Activated CD4-positive, alpha-beta T cell treated with anti-CD3 and anti-CD28 coated beads for 1 hour (primary cell): ENCODE data around the gene ITGA5.

Experiments
- DNase-seq: peaks from one replicate; pipeline ENCODE4 v3.0.0-alpha.2; 2020

ITGA5 gene

DNA sequence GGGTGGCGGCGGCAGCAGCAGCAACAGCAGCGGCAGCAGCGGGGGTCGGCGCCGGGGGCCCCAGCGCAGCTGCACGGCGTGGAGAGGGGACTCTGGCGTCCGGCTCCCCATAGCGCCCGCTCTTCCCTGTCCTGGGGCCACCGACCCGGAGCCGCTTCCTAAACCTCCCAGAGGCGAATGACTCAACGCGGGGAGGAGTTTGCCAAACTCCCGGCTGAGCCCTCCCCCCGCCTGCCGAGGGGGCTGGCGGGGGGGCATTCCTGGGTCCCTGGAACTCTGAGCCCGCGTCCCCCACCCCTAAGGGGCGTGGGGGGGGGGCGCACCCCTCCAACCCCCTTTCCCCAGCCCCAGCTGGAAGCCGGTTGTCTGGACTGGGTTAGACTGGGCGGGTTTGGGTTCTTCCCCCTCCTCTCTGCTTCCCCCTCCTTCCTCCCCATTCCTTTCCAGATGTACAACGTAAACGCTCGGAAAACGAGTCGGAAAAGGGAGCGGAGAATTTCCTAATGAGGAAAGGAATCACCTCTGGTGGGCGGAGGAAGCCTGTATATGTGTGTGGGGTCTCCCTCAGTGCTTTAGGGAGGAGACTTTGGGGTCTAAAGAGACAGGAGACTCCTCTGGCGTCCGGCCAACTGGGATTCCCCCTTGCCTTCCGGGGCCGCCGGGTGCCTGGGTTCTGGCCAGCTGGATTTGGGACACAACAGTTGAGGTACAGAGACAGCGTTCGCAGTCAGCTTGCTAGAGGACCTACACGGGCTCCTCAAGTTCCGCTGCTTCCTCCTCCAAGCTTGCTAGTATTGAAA is at the start of gene ITGA5:
Gene ITGA5, minus strand, starts transcription at position 179 of the 800 bp plus-strand sequence. Its CDS starts 68 bp downstream, at position 111.
- DNase-seq = no peak

DNA sequence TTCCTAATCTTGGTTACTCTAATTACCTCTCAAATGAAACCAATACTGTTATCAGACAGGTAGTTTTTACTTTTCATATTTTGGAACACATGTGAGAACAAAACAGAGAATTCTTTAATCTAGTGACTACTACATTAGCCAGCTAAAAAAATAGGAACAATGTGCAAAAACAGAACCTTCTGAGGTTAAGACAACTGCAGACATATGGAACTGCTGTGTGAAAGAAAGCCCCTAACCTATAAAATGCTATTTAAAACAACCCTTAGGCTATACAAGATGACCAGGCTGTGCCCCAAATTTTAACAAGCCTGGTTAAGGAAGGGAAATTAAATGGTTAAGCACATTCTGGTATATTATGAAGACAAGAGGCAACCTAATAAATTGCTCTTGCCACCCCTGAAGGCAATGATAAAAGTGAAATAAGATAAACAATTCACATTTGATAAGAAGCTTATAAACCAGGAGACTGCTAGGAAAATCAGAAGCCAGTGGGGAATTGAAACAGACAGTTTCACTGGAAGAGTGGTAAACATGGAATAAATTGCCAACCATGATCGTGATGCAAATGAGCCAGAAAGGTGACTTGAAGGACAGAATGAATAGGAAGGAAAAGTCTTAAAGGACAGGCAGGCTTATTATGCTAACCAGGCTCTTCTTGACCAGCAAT is 46.9 kb upstream of the ITGA5 start:
- no peak for DNase-seq

DNA sequence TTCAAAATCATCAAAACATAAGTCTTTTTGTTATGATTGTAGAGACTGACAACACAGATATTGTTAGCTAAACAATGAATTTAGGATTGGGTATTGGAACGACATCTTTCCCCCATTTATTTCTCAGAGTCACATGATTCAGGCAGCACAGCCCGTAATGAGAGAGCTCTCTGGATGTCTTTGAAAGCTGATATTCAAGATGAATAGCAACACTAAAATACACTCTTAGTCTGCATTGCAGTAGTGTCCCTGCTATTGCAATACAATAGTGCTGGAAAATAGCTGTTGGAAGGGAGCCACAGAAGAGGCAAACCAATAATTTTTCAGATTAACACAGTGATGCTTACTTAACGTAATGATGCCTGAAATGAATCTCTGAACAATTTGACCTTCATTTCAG is 44.4 kb upstream of the ITGA5 start:
- DNase-seq = no peak

DNA sequence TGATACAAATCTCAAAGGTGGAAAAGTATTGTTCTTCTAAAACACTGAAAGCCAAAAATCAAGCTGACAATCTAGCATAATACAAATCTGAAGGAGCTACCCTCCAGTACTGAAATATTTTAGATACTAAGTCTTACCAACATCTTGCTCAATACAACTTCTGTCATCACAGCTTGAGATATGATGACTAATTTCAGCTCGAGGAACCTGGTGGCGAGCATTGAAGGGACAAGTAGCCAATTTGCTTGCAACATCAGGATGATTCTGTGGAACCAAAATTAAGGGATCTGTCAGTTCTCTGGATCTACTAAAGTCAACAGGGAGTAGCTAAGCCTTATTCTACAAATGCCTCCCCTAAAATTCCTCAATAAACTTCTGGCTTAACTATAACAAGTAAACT is 44.0 kb upstream of the ITGA5 start:
- no peak for DNase-seq

DNA sequence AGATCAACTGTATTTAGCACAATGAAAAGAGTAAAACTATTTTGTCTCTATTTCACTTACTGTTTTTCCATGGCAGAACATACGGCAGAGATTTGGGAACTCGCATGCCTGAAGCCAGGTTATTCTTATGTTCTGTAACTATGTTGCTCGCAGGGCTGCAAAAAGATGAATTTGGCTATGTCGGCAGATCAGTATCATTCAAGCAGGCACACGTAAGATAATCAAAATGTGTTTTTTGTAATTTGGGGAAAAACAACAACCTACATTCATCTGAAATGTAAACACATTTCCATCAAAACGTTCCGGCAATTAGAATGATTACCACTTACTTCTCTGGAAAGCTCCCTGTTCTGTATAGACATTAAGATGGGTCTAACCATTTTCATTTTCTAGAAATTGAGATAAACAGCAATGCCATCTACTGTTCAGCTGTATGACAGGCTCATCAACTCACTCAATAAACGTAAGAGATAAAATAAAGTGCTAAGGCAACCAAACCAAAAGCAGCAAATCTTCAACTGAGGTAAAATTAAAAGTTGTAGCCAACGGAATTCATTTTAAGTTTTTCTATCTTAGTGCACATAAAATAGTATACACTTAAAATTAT is 41.4 kb upstream of the ITGA5 start:
- DNase-seq = no peak

DNA sequence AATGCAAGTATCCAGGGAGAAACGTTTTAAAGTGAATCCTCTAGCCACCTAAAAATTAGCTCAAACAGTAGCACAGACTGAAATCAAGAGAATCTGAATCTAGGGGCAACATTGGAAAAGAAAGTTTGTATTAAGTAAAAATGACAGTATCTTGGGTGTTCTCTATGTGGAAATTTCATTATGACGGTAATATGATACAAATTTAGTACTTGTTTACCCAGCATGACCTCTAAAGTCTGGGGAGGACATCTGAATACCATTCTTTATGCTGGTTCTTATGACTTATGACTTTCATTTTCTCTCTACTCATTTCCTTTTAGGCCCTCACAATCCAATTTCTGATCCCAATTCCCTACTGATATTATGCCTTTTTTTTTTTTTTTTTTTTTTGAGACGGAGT is 40.3 kb upstream of the ITGA5 start:
- no peak for DNase-seq

DNA sequence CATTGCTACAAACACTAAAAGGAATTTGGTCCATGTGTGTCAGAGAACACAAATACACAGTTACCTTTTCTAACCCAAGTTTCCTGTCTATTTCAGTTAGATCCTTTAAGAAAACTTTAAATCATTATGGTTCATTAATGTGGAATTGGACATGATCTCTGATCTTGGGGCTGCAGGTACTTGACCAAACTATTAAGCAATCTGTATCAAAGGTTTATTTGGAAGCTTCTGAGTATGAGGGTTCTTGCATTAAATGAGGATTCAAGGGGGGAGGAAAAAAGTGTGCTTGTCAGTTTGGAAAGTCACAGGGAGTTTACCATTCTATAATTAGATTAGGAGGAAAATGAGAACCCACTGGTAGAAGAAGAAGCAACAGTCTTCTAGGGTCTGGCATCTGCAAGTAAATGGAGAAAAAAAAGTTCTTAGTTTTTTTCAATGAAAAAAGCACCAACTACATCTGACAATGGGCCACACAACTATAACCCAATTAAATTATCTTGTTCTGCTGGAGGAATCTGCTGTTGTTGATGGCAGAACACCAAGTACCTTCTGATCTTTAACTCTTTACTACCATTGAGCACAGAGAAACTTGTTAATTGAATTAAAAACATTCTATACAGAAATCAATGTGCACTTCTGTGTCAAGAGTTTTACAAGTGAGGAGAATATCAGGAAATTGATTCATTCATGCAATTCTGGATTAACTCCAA is 36.8 kb upstream of the ITGA5 start:
- DNase-seq = no peak

DNA sequence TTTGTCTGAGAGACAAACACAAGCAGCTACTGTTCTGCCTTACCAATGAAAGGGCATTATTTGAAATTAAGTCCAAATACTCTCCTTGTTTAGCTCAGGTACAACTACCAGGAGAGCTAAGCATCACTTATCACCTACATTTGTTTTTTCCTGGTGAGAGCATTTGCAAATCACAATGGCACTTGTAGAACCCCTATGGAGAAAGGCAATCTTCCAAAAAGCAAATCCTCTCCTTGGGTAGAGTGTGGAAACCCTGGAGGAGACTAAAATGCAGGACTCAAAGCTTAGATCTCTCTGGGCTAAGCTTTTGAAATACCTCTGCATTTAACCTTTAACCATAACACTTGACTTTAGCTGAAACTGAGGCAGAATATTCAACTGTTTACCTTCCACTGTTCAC is 33.6 kb upstream of the ITGA5 start:
- DNase-seq = no peak

DNA sequence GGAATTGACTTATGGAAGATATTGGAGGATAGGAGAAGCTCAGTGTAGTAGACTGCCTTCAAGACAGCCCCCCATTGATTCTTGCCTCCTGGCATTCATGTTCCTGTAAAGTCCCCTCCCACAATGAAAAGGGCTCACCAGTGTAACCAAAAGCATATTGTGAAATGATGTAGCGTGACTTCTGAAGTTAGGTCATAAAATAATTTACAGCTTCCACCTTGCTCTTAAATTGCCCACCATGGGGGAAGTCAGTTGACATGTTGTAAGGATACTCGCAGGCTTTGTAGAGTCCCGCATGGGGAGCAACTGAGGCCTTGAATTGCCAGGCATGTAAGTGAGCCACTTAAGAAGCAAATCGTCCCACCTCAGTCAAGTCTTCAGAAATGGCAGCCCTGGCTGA is 29.3 kb upstream of the ITGA5 start:
- DNase-seq = no peak

DNA sequence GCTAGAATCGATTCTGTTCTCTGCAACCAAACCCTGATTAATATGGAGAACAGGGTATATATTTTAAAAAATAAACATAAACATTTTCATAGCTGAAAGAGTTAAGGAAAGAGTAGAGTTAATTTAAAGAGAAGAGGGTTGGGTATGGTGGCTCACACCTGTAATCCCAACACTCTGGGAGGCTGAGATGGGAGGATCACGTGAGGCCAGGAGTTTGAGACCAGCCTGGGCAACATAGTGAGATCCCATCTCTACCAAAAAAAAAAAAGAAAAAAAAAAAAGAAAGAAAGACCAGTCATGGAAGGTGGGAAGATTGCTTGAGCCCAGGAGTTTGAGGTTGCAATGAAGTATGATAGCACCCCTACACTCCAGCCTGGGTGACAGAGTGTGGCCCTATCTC is 28.9 kb upstream of the ITGA5 start:
- no peak for DNase-seq

DNA sequence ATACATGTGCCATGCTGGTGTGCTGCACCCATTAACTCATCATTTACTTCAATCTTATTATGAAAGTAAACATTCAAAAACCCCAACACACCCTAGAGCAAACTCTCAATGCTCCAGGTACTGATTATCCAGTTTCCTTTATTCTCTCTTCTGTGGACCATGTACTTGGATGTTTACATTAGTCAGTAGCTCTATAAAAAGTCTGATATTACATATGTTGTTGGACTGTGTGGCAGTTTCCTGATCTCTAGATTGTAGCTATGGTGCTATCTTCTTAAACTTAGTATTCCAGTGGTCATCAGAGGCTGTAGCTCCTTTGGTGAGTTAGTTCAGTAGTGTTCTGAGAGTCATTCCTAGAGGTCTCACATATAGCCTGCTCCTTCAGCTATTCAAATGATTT is 25.1 kb upstream of the ITGA5 start:
- DNase-seq = no peak

DNA sequence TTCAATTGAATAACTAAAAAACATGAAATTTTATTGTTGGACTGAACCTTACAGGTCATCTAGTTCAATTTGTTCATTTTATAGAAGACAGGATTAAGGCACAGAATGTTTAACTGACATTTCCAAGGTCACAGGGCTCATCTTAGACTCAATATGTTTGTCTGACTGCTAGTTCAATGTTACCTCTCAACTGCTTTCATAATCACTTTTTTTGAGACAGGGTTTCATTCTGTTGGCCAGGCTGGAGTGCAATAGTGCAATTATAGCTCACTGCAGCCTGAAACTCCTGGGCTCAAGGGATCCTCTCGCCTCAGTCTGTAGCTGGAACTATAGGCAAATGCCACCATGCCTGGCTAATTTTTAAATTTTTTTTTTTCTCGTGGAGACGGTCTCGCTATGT is 24.4 kb upstream of the ITGA5 start:
- no peak for DNase-seq

DNA sequence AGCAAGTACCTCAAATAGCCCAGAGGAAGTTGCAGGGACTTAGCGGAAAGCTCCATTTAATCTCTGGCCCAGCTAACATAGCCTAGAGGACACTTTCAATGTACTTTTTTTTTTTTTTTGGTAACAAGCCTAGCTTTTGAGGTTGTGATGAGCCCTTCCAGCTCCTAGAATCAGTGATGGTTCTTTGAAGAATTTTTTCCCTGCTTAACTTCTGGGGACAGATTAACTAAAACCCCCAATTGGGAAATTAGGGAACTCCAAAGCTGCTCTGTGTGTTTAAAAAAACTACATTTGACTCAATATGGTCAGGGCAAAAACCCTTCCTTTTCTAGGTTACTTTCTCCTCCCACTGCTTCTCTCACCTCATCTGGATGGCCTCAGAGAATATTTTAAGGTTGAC is 23.9 kb upstream of the ITGA5 start:
- DNase-seq = no peak

DNA sequence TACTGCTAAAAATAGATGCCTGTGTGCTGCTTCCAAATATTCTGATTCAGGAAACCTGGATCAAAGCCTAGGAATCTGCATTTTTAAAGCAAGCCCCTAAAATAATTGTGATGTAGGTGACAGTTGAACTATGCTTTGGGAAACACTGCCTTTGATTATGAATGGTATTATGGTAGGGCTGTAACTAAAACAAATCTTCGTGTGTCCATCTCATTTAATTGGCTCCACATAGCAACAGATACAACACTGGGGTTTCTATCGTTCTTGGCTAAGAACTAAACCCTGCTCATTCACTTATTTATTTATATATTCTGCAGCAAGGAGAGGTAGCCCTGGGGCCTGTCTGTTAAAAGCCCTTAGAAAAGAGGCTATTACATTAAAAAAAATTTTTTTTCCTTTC is 23.0 kb upstream of the ITGA5 start:
- no peak for DNase-seq

DNA sequence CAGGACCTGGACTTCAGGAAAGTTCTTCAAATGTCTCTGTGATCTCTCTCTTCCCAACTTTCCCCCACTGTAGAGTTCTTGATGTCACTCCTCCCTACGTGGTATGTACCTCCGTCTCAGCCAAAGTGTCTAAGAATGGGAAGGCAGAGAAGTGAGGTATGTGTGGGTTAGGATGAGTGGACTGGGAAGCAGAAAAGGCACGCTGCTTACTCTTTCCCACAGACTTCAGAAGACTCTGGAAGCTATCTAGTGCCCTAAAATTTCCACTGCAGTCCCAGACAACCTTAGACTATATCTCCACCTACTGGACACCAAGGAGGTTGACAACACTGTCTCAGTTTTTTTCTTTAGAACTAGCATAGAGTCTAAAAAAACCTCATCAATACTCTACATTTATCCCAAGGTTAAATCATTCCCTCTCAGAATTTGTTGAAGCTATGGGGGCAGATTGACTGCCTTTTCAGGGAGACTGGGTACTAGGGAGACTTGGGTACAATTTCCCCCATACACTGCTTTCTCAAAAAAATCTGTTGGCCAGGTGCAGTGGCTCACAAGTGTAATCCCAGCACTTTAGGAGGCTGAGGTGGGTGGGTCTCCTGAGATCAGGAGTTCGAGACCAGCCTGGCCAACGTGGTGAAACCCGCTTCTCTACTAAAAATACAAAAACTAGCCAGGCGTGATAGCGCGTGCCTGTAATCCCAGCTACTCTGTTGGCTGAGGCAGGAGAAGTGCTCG is 20.6 kb upstream of the ITGA5 start:
- no peak for DNase-seq

DNA sequence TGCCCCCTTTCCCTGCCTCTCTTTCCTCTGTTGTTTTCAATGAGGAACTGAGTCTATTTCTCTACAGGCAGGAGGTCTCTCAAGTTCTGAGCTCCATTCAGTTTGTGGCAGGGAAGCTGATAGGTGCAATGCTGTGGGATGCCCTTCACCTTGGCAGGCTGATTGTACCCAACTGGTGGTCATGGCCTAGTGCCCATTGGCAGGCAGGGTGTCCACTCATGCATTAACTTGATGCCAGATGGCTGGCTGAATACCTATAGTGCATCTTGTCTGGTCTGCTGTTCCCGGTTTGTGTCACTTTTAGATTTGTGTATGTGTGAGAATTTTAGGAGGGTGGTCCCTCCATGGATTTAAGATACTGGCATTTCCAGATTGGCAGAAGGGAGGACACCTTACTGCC is 20.0 kb upstream of the ITGA5 start:
- no peak for DNase-seq

DNA sequence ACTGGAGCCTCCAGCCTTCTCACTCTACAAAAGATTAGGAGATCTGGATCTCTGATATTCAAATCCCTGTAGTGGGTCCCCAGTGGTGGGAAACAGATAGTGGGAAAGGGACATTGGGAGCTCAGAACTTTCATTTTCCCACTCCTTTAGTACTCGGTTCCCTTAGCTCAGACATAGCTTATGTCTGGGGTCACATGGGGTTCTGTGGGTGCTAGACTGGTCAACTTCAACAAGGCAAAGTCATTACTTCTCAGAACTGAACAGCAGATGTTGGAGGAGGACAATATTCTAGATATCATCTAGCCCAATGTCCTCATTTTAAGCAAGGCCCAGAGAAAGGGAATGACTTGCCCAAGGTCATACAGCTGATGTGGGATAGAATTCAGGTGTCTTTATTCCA is 19.5 kb upstream of the ITGA5 start:
- no peak for DNase-seq

DNA sequence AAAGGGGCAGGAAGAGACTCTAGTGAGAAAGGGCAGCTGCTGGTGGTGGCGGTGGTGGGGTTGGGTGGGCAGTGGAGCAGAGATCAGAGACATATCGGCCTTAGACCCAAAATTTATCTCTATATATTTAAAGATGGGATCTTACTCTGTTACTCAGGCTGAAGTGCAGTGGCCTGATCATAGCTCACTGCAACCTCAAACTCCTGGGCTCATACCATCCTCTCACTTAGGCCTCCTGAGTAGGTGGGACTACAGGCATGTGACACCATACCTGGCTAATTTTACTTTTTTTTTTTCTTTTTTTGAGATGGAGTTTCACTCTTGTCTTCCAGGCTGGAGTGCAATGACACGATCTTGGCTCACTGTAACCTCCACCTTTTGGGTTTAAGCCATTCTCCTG is 18.6 kb upstream of the ITGA5 start:
- no peak for DNase-seq

DNA sequence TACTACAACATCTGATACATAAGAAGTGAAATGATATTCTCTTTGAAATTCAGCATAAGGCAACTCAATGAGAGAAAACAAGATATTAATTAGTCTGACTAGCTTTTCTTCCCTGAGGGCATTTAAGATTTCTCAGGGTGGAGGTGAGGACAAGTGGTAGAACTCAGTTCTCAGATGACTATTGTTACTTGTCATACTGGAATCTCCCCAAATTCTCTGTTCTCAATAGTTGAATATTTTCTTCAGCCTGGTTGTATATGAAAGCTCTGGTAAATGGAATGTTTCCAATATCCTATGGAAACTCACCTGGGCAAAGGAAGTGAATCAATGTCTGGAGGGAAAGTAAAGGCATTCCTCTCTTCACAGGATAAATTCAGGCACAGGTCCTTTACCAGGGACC is 18.2 kb upstream of the ITGA5 start:
- no peak for DNase-seq

DNA sequence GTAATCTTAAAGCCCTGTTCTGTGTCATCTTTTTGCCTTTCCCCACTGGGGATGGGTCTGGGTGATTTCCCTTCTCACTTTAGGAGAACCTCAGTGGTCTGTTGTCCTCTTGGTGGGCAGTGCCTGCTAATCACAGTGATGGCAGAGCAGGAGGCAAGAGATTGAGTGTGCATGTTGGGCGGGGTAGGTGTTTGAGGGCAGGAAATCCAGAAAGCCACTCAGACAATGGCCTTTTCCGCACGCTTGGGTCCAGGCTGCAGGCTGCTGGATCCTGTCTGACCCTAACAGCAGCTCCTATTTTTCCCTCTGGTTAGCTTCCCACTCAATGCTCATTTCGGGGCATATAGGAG is 13.7 kb upstream of the ITGA5 start:
- no peak for DNase-seq

DNA sequence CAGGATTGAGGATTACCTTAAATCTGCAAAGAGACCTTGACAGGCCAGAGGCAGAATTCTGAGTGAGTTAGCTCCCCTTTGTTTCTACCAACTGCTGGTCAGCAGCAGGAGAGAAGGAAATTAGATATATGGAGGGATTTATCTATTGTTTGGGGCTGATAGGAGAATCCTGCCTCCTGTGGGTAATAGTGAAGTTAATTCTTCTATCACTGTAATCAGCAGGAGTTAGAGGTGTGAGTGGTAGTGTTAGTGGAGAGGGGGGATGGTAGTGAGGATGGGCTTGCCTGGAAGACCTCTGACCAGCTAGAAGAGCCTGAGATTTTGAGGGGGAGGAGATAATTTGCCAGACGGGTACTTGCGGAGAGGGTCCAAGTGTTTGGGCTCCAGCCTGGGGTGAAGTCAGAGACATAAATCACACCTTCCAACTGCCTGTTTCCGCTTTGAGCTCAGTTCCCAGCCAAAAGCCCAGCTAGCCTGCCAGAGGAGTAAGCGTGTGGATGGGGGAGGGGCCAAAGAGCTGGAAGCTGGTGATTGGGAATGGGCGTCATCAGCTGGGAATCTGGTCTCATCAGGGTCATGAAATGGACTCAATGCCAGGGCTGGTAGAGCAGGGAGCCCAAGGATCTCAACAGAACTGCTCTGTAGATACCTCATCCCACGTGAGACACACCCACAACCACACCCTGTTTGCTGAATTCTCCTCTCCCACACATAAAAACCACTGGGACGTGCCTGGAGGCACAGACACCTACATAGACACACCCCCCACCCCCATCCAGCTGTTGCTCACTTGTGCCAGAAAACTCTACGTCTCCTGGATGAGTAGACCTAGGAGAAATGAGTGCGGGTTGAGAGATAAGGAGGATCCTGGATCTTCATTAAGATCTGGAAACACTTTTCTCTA is 13.1 kb upstream of the ITGA5 start:
- DNase-seq = no peak

DNA sequence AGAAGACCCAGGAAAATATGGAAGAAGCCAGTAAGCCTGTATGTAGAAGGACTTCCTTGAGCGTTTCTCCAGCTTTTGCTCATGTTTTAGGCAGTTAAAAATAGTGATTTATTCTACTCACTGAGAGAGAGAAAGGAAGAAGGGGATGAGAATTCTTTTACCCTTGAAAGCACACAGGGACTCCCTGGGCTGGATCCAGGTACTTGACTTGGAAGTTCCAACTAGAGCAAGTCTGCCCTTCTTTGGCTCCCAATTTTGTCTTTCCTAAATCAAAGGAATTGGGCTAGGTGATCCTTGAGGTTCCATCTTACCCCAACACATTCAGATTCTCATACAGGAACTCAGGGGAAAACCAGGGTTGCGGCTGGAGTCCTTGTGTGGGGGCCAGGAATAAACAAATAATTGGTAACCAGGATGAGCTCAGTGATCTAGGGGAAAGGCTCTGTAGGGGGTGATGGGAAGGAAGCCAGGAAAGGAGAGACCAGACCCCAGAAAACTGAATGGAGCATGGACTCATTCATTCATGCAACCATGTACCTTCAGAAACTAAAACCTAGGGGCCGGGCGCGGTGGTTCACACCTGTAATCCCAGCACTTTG is 11.5 kb upstream of the ITGA5 start:
- DNase-seq = no peak
